HUES64 (cell line): ENCODE measurements around the gene SRRM5.

Source experiments
- H3K27ac ChIP-seq: 2 replicates; pipeline ENCODE4 v1.7.0; 2013; ENCODE audit warnings: low read depth, low read length, inconsistent platforms
- H3K27me3 ChIP-seq: 2 replicates; pipeline ENCODE4 v1.6.1; 2013; ENCODE audit warnings: mild to moderate bottlenecking, low read length; ENCODE audit not compliant: insufficient read depth
- H3K36me3 ChIP-seq: 2 replicates; pipeline ENCODE4 v1.6.1; 2013; ENCODE audit warnings: mild to moderate bottlenecking, low read length; ENCODE audit not compliant: insufficient read depth
- H3K4me1 ChIP-seq: 2 replicates; pipeline ENCODE4 v1.6.1; 2013; ENCODE audit warnings: mild to moderate bottlenecking, low read length, moderate library complexity; ENCODE audit not compliant: insufficient read depth
- H3K4me3 ChIP-seq: 2 replicates; pipeline ENCODE4 v1.5.1; 2013; ENCODE audit warnings: mild to moderate bottlenecking, low read length, moderate library complexity
- H3K9ac ChIP-seq: 2 replicates; pipeline ENCODE4 v1.6.1; 2013; ENCODE audit warnings: mild to moderate bottlenecking, low read depth, low read length
- H3K9me3 ChIP-seq: 2 replicates; pipeline ENCODE4 v1.6.1; 2013; ENCODE audit warnings: low read depth, low read length; ENCODE audit not compliant: insufficient read depth
- WGBS: fragments of 150-250, 120-280 bp; methylation state at CpG from one replicate; pipeline ENCODE4 v1.1.7; 2013; ENCODE audit warnings: missing lambda C conversion rate; 5-methylcytosine and 5-hydroxymethylcytosine counted together

Gene SRRM5

GRCh38 chr19:43618921-43619261, 7.0 kb downstream of the SRRM5 start:
- peak overlapping the region; percentile 76 for H3K4me3 ChIP-seq
- H3K4me1 ChIP-seq = peaks cover 4% of the 10 kb centered on the region; the same call in 1 of the 2 replicates
- H3K36me3 ChIP-seq = no peaks in the 10 kb centered on the region
- peak overlapping the region; percentile 91 for H3K9ac ChIP-seq
- WGBS = 5% methylated on average over 14 of the region's 14 CpGs
- peak overlapping the region; percentile 95 for H3K27ac ChIP-seq
- H3K27me3 ChIP-seq = no peaks in the 10 kb centered on the region
- no peaks in the 10 kb centered on the region for H3K9me3 ChIP-seq

- H3K9ac ChIP-seq = peak within 1 kb of the TSS; percentile 91
- H3K27me3 ChIP-seq = no peaks in the 10 kb centered on the region
- H3K27ac ChIP-seq = peak within 1 kb of the TSS; percentile 95
- H3K9me3 ChIP-seq = no peaks in the 10 kb centered on the region
- WGBS = under 1% methylated on average over 81 of the region's 81 CpGs
- H3K4me1 ChIP-seq = peaks cover 5% of the 10 kb centered on the region; the same call in 1 of the 2 replicates
- H3K4me3 ChIP-seq = peak within 1 kb of the TSS; percentile 76
- no peaks in the 10 kb centered on the region; the same call in 1 of the 2 replicates for H3K36me3 ChIP-seq
Measured at GRCh38 chr19:43619262-43620060, 7.6 kb downstream of the SRRM5 start, which contains the start of gene ZNF428. Gene ZNF428, minus strand, starts transcription at chr19:43619629. Its CDS starts 5,325 bp downstream, at chr19:43614304.

- Histone ChIP-seq H3K27me3 (no peaks in the 10 kb centered on the region), H3K4me3 (peak overlapping the region; percentile 76), H3K9ac (peak overlapping the region; percentile 91; the same call in 1 of the 2 replicates), H3K4me1 (peaks cover 8% of the 10 kb centered on the region), H3K36me3 (no peaks in the 10 kb centered on the region; the same call in 1 of the 2 replicates), H3K9me3 (no peaks in the 10 kb centered on the region), H3K27ac (peak overlapping the region; percentile 95)
- 53% methylated on average over 23 of the region's 23 CpGs for WGBS
Measured at GRCh38 chr19:43620061-43621001, 8.4 kb downstream of the SRRM5 start.

GRCh38 chr19:43622070-43622469, 10.2 kb downstream of the SRRM5 start:
- no peaks in the 10 kb centered on the region for H3K9me3 ChIP-seq
- H3K36me3 ChIP-seq = peaks cover 2% of the 10 kb centered on the region; the same call in 1 of the 2 replicates
- no peak overlapping the region for H3K27ac ChIP-seq
- 78% methylated on average over 3 of the region's 4 CpGs for WGBS
- peaks cover 8% of the 10 kb centered on the region for H3K4me1 ChIP-seq
- H3K27me3 ChIP-seq = no peaks in the 10 kb centered on the region; the same call in 1 of the 2 replicates
- no peak overlapping the region for H3K4me3 ChIP-seq
- no peak overlapping the region for H3K9ac ChIP-seq

- Histone ChIP-seq H3K4me1 (peaks cover 8% of the 10 kb centered on the region), H3K4me3 (no peak overlapping the region), H3K9me3 (no peaks in the 10 kb centered on the region), H3K36me3 (peaks cover 2% of the 10 kb centered on the region; the same call in 1 of the 2 replicates), H3K9ac (no peak overlapping the region), H3K27ac (no peak overlapping the region), H3K27me3 (no peaks in the 10 kb centered on the region; the same call in 1 of the 2 replicates)
- WGBS = 86% methylated on average over 1 of the region's 1 CpG
Measured at GRCh38 chr19:43622956-43623355, 11.1 kb downstream of the SRRM5 start.

GRCh38 chr19:43623889-43624670, 12.2 kb downstream of the SRRM5 start:
- H3K27ac ChIP-seq = no peak overlapping the region; the same call in 1 of the 2 replicates
- no peak overlapping the region for H3K9ac ChIP-seq
- peaks cover 2% of the 10 kb centered on the region; the same call in 1 of the 2 replicates for H3K36me3 ChIP-seq
- peaks cover 8% of the 10 kb centered on the region for H3K4me1 ChIP-seq
- no peaks in the 10 kb centered on the region for H3K9me3 ChIP-seq
- WGBS = 92% methylated on average over 35 of the region's 35 CpGs
- H3K27me3 ChIP-seq = no peaks in the 10 kb centered on the region; the same call in 1 of the 2 replicates
- H3K4me3 ChIP-seq = no peak overlapping the region

GRCh38 chr19:43624933-43625332, 13.0 kb downstream of the SRRM5 start:
- Histone ChIP-seq H3K27ac (no peak overlapping the region; the same call in 1 of the 2 replicates), H3K4me3 (no peak overlapping the region), H3K9ac (no peak overlapping the region), H3K4me1 (peaks cover 8% of the 10 kb centered on the region), H3K36me3 (peaks cover 2% of the 10 kb centered on the region; the same call in 1 of the 2 replicates), H3K9me3 (no peaks in the 10 kb centered on the region), H3K27me3 (no peaks in the 10 kb centered on the region; the same call in 1 of the 2 replicates)
- 23% methylated on average over 30 of the region's 30 CpGs for WGBS

- no peak overlapping the region for H3K9ac ChIP-seq
- no peak overlapping the region for H3K27ac ChIP-seq
- 84% methylated on average over 30 of the region's 32 CpGs for WGBS
Measured at GRCh38 chr19:43625918-43626579, 14.2 kb downstream of the SRRM5 start.

GRCh38 chr19:43626838-43627237, 14.9 kb downstream of the SRRM5 start:
- H3K27me3 ChIP-seq = no peaks in the 10 kb centered on the region; the same call in 1 of the 2 replicates
- H3K27ac ChIP-seq = no peak overlapping the region
- peaks cover 3% of the 10 kb centered on the region for H3K4me1 ChIP-seq
- peaks cover 2% of the 10 kb centered on the region; the same call in 1 of the 2 replicates for H3K36me3 ChIP-seq
- no peaks in the 10 kb centered on the region for H3K9me3 ChIP-seq
- WGBS = 85% methylated on average over 17 of the region's 17 CpGs
- H3K9ac ChIP-seq = no peak overlapping the region
- no peak overlapping the region for H3K4me3 ChIP-seq

More at GRCh38 chr19:43625918-43626579, 14.2 kb downstream of the SRRM5 start:
- H3K4me3 ChIP-seq = no peak overlapping the region
- H3K4me1 ChIP-seq = peaks cover 3% of the 10 kb centered on the region
- H3K36me3 ChIP-seq = peaks cover 2% of the 10 kb centered on the region; the same call in 1 of the 2 replicates
- no peaks in the 10 kb centered on the region; the same call in 1 of the 2 replicates for H3K27me3 ChIP-seq
- no peaks in the 10 kb centered on the region for H3K9me3 ChIP-seq
